SK-N-SH (cell line): Measurements from ENCODE around the gene KLF3. TPM values are rescaled to one million over a fixed set of nuclear protein-coding genes. Genes with fewer than 3 reads are reported as not detected.
A peak's percentile ranks its signal among the peaks of the same experiment; 100 is the strongest.

Experiments used
- CTCF ChIA-PET: fragments of 300-600, 350-600 bp; formaldehyde crosslinking; extraction: SDS; loops from one replicate; lab custom pipeline; 2021; lab: Yijun Ruan, JAX
- POLR2A ChIA-PET: fragments of 350-600 bp; sonication (Branson Sonifier 250); formaldehyde crosslinking; extraction: SDS; loops from one replicate; lab custom pipeline; 2020; ENCODE audit warnings: antibody characterized with exemption, inconsistent platforms; lab: Yijun Ruan, JAX
- DNase-seq: peaks from one replicate; pipeline ENCODE4 v3.0.0; 2012
- H2AFZ ChIP-seq: fragments of 200-600 bp; sonication (generic); 2 replicates; pipeline ENCODE4 v1.8.1; 2016; ENCODE audit warnings: antibody characterized with exemption, mild to moderate bottlenecking, low read depth
- H3F3A ChIP-seq: fragments of 200-600 bp; sonication (generic); replicated peaks from 2 replicates; pipeline ENCODE3; 2016; ENCODE audit warnings: antibody characterized with exemption, mild to moderate bottlenecking; ENCODE audit not compliant: insufficient read depth
- H3K27ac ChIP-seq, 2 experiments: fragments of 200-500 bp in 1 of 2; fragments of 200-600 bp in 1 of 2; sonication (Bioruptor generic) in 1 of 2; sonication (generic), shearing (Covaris generic) in 1 of 2; 2 replicates each; pipeline versions ENCODE4 v1.5.1 to v1.6.1; 2014 to 2016; ENCODE audit warnings: low read depth in 2 of 2, inconsistent platforms in 1 of 2, low read length in 1 of 2, mild to moderate bottlenecking in 1 of 2, mixed read lengths in 1 of 2
- H3K27me3 ChIP-seq: fragments of 200-600 bp; sonication (generic), shearing (Covaris generic); 2 replicates; pipeline ENCODE4 v1.6.1; 2016; ENCODE audit warnings: mixed run types; ENCODE audit not compliant: insufficient read depth
- H3K36me3 ChIP-seq, 2 experiments: fragments of 200-500 bp in 1 of 2; fragments of 200-600 bp in 1 of 2; sonication (Bioruptor generic) in 1 of 2; sonication (generic) in 1 of 2; replicated peaks in 1 of 2; 2 replicates each; pipeline versions ENCODE3 to v1.5.1; 2014 to 2016; ENCODE audit warnings: low read length in 1 of 2, mild to moderate bottlenecking in 1 of 2; ENCODE audit not compliant: insufficient read depth in 2 of 2, control insufficient read depth in 1 of 2
- H3K4me1 ChIP-seq, 2 experiments: fragments of 200-500 bp in 1 of 2; fragments of 200-600 bp in 1 of 2; sonication (Bioruptor generic) in 1 of 2; sonication (generic), shearing (Covaris generic) in 1 of 2; 2 replicates each; pipeline versions ENCODE4 v1.5.1 to v1.6.1; 2014 to 2016; ENCODE audit warnings: low read depth in 1 of 2, low read length in 1 of 2, mixed run types in 1 of 2; ENCODE audit not compliant: insufficient read depth in 2 of 2, control insufficient read depth in 1 of 2
- H3K4me2 ChIP-seq: fragments of 200-600 bp; sonication (generic), shearing (Covaris generic); 2 replicates; pipeline ENCODE4 v1.6.1; 2017; ENCODE audit warnings: mixed run types
- H3K4me3 ChIP-seq, 2 experiments: fragments of 200-500 bp in 1 of 2; fragments of 200-600 bp in 1 of 2; sonication (Bioruptor generic) in 1 of 2; sonication (generic), shearing (Covaris generic) in 1 of 2; 2 replicates each; pipeline versions ENCODE4 v1.5.1 to v1.8.1; 2014 to 2016; ENCODE audit warnings: low read depth in 2 of 2, inconsistent platforms in 1 of 2, low read length in 1 of 2, mild to moderate bottlenecking in 1 of 2, mixed read lengths in 1 of 2, moderate library complexity in 1 of 2
- H3K79me2 ChIP-seq: fragments of 200-600 bp; sonication (generic); 2 replicates; pipeline ENCODE4 v1.8.1; 2017; ENCODE audit warnings: mild to moderate bottlenecking; ENCODE audit not compliant: insufficient read depth
- H3K9ac ChIP-seq: fragments of 200-600 bp; sonication (generic); 2 replicates; pipeline ENCODE4 v1.6.1; 2017; ENCODE audit warnings: mixed run types
- H3K9me2 ChIP-seq: fragments of 200-600 bp; sonication (generic); 2 replicates; pipeline ENCODE4 v1.6.1; 2017; ENCODE audit warnings: mixed run types
- H3K9me3 ChIP-seq: fragments of 200-600 bp; sonication (generic); 2 replicates; pipeline ENCODE4 v1.6.1; 2017; ENCODE audit warnings: mixed run types, mild to moderate bottlenecking, moderate library complexity
- H4K20me1 ChIP-seq: fragments of 200-600 bp; sonication (generic); 2 replicates; pipeline ENCODE4 v1.6.1; 2017; ENCODE audit warnings: mild to moderate bottlenecking, mixed run types; ENCODE audit not compliant: insufficient read depth
- CHD2 ChIP-seq: fragments of 150-350 bp; IDR thresholded peaks from 2 replicates; pipeline ENCODE4 v1.6.1; 2018; ENCODE audit warnings: low read length; ENCODE audit not compliant: partially characterized antibody
- FOSL2 ChIP-seq: IDR thresholded peaks from 2 replicates; pipeline ENCODE4 v1.4.0; 2012; ENCODE audit warnings: low read depth, mild to moderate bottlenecking, moderate library complexity, borderline replicate concordance
- FOXJ3 ChIP-seq: sonication (generic); formaldehyde crosslinking; IDR thresholded peaks from 2 replicates; pipeline ENCODE4 v1.5.1; 2020; ENCODE audit warnings: mild to moderate bottlenecking, missing genetic modification reagents
- MXI1 ChIP-seq: IDR thresholded peaks from 2 replicates; pipeline ENCODE4 v1.6.1; 2012; ENCODE audit warnings: mild to moderate bottlenecking, low read depth, low read length, improper control_type of control experiment
- NFIC ChIP-seq: IDR thresholded peaks from 2 replicates; pipeline ENCODE4 v1.4.0; 2012; ENCODE audit warnings: borderline replicate concordance
- NRF1 ChIP-seq: IDR thresholded peaks from 2 replicates; pipeline ENCODE4 v1.6.1; 2012; ENCODE audit warnings: low read depth, mild to moderate bottlenecking, low read length
- POLR2AphosphoS5 ChIP-seq: IDR thresholded peaks from 2 replicates; pipeline ENCODE4 v1.6.1; 2012; ENCODE audit warnings: low read depth, low read length
- RAD21 ChIP-seq: IDR thresholded peaks from 2 replicates; pipeline ENCODE4 v1.6.1; 2012; ENCODE audit warnings: mild to moderate bottlenecking, low read length
- SIN3A ChIP-seq: IDR thresholded peaks from 2 replicates; pipeline ENCODE4 v1.6.1; 2012; ENCODE audit warnings: low read depth, mild to moderate bottlenecking, low read length, moderate library complexity, borderline replicate concordance
- WGBS: methylation state at CpG from one replicate; pipeline ENCODE4 v1.1.6; 2017; ENCODE audit warnings: low lambda C conversion rate; 5-methylcytosine and 5-hydroxymethylcytosine counted together
- polyA plus RNA-seq, 3 experiments: library from polyadenylated mRNA; depleted of rRNA; stranded (reverse); fragments of >200 nt; gene quantifications; 2 replicates each; pipeline ENCODE4 v1.2.3, GENCODE V29; 2012
- TF ChIP-seq, protein P1 (sequence below): IDR thresholded peaks from 2 replicates; pipeline ENCODE4 v1.4.0; 2012; ENCODE audit warnings: low read depth
- TF ChIP-seq, protein P2 (sequence below): IDR thresholded peaks from 2 replicates; pipeline ENCODE4 v1.6.1; 2012; ENCODE audit warnings: mild to moderate bottlenecking, low read depth, low read length, moderate library complexity
- TF ChIP-seq, protein P3 (sequence below): IDR thresholded peaks from 2 replicates; pipeline ENCODE4 v1.4.0; 2012; ENCODE audit warnings: low read depth, borderline replicate concordance
- TF ChIP-seq, protein P4 (sequence below): fragments of 150-350 bp; IDR thresholded peaks from 2 replicates; pipeline ENCODE4 v1.6.1; 2017; ENCODE audit warnings: antibody characterized with exemption, low read length, low read depth, borderline replicate concordance
- TF ChIP-seq, protein P5 (sequence below): IDR thresholded peaks from 2 replicates; pipeline ENCODE4 v1.4.0; 2012; ENCODE audit warnings: low read depth, borderline replicate concordance
- TF ChIP-seq, protein P6 (sequence below): IDR thresholded peaks from 2 replicates; pipeline ENCODE4; 2012

Gene KLF3
- 8.2 and 8.9 TPM in 2 replicates for polyA plus RNA-seq (2012; rRNA removed)
- 9.7 and 10.4 TPM in 2 replicates for polyA plus RNA-seq (2012; cell fraction: cytosol; rRNA removed)
- 6.0 and 11.1 TPM in 2 replicates for polyA plus RNA-seq (2012; cell fraction: nucleus; rRNA removed)

DNA sequence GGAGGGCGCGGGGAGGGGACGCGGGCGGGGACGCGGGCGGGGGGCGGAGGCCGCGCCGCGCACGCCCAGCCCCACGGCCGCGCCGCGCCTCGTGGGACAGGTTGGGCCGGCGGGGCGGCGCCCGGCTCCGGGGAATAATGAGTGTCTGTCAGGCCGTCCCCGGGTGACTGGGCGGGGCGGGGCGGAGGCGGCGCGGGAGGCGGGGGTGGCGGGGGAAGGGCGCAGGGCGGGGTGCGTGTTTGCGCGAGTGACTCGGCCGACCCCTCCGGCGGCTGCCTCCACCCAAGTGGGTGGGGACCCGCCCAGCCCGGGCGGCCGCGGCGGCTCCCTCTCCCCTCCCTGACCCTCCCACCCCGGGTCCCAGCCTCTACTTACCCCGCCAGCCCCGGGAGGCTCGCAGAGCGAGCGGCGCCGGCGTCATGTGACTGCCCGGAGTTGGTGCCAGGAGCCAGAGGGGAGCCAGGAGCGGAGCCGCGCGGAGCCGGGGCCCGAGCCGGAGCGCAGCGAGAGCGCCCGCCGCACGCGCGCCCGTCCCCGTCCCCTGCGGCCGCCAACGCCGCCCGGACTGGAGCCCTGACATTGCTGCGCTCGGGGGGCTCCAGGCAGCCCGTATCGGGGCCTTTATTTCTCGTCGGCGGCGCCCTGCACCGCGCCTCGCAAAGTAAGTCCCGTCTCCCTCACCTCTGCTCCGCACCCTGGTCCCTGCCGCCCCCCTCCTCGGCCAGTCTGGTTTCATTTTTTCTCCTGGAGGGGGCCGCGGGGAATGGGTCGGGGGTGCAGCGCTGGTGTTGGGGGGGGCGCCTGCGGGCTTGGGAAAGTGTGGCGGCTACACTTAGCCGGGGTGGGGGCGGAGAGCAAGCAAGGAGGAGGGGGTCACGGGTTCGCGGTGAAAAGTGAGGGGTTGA, at the start of gene KLF3:
TSS of gene KLF3 (plus strand) at position 399 of the 905 bp plus-strand sequence. CDS start 16,427 bp downstream, outside the sequence.
- CTCF ChIA-PET = interaction anchor here (1.4 kb wide), 1 partner anchor 344 kb away, joined by 5 read pairs; no protein-coding TSS in a partner anchor
- POLR2A ChIA-PET = no interaction called here

More for the DNA sequence above, at the start of gene KLF3:
- H2AFZ ChIP-seq = peak within 1 kb of the TSS; percentile 78
- WGBS = 0% methylated on average over 11 of the region's 110 CpGs
- no peaks in the 10 kb centered on the region for H3K9me3 ChIP-seq
- peak within 1 kb of the TSS; percentile 85 to 88 for H3K4me3 ChIP-seq
- TF ChIP-seq MXI1 (0 out of 2 replicates have a peak, but pooled peaks have one; percentile 23), POLR2AphosphoS5 (peak; percentile 60; the same call in 1 of the 2 replicates), SIN3A (no peak), NRF1 (0 out of 2 replicates have a peak, but pooled peaks have one; percentile 11), CHD2 (no peak), FOSL2 (no peak), FOXJ3 (CRISPR knock-in tag) (peak; percentile 24; the same call in 1 of the 2 replicates), NFIC (no peak), RAD21 (no peak)
- TF ChIP-seq, protein P1, sequence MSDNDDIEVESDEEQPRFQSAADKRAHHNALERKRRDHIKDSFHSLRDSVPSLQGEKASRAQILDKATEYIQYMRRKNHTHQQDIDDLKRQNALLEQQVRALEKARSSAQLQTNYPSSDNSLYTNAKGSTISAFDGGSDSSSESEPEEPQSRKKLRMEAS = 0 out of 2 replicates have a peak, but pooled peaks have one; percentile 25
- TF ChIP-seq, protein P2, sequence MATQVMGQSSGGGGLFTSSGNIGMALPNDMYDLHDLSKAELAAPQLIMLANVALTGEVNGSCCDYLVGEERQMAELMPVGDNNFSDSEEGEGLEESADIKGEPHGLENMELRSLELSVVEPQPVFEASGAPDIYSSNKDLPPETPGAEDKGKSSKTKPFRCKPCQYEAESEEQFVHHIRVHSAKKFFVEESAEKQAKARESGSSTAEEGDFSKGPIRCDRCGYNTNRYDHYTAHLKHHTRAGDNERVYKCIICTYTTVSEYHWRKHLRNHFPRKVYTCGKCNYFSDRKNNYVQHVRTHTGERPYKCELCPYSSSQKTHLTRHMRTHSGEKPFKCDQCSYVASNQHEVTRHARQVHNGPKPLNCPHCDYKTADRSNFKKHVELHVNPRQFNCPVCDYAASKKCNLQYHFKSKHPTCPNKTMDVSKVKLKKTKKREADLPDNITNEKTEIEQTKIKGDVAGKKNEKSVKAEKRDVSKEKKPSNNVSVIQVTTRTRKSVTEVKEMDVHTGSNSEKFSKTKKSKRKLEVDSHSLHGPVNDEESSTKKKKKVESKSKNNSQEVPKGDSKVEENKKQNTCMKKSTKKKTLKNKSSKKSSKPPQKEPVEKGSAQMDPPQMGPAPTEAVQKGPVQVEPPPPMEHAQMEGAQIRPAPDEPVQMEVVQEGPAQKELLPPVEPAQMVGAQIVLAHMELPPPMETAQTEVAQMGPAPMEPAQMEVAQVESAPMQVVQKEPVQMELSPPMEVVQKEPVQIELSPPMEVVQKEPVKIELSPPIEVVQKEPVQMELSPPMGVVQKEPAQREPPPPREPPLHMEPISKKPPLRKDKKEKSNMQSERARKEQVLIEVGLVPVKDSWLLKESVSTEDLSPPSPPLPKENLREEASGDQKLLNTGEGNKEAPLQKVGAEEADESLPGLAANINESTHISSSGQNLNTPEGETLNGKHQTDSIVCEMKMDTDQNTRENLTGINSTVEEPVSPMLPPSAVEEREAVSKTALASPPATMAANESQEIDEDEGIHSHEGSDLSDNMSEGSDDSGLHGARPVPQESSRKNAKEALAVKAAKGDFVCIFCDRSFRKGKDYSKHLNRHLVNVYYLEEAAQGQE = 0 out of 2 replicates have a peak, but pooled peaks have one; percentile 9
- TF ChIP-seq, protein P3, sequence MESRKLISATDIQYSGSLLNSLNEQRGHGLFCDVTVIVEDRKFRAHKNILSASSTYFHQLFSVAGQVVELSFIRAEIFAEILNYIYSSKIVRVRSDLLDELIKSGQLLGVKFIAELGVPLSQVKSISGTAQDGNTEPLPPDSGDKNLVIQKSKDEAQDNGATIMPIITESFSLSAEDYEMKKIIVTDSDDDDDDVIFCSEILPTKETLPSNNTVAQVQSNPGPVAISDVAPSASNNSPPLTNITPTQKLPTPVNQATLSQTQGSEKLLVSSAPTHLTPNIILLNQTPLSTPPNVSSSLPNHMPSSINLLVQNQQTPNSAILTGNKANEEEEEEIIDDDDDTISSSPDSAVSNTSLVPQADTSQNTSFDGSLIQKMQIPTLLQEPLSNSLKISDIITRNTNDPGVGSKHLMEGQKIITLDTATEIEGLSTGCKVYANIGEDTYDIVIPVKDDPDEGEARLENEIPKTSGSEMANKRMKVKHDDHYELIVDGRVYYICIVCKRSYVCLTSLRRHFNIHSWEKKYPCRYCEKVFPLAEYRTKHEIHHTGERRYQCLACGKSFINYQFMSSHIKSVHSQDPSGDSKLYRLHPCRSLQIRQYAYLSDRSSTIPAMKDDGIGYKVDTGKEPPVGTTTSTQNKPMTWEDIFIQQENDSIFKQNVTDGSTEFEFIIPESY = no peak
- TF ChIP-seq, protein P4, sequence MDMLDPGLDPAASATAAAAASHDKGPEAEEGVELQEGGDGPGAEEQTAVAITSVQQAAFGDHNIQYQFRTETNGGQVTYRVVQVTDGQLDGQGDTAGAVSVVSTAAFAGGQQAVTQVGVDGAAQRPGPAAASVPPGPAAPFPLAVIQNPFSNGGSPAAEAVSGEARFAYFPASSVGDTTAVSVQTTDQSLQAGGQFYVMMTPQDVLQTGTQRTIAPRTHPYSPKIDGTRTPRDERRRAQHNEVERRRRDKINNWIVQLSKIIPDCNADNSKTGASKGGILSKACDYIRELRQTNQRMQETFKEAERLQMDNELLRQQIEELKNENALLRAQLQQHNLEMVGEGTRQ = peak; percentile 24; the same call in 1 of the 2 replicates
- TF ChIP-seq, protein P5, sequence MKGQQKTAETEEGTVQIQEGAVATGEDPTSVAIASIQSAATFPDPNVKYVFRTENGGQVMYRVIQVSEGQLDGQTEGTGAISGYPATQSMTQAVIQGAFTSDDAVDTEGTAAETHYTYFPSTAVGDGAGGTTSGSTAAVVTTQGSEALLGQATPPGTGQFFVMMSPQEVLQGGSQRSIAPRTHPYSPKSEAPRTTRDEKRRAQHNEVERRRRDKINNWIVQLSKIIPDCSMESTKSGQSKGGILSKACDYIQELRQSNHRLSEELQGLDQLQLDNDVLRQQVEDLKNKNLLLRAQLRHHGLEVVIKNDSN = peak; percentile 82
- TF ChIP-seq, protein P6, sequence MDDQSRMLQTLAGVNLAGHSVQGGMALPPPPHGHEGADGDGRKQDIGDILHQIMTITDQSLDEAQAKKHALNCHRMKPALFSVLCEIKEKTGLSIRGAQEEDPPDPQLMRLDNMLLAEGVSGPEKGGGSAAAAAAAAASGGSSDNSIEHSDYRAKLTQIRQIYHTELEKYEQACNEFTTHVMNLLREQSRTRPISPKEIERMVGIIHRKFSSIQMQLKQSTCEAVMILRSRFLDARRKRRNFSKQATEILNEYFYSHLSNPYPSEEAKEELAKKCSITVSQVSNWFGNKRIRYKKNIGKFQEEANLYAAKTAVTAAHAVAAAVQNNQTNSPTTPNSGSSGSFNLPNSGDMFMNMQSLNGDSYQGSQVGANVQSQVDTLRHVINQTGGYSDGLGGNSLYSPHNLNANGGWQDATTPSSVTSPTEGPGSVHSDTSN = peak; percentile 5; the same call in 1 of the 2 replicates
- no peaks in the 10 kb centered on the region for H3K9me2 ChIP-seq
- peak within 1 kb of the TSS; percentile 91 for H3K4me2 ChIP-seq
- H3F3A ChIP-seq = peaks cover 18% of the 10 kb centered on the region
- peaks cover 0 to 3% of the 10 kb centered on the region in 2 experiments for H3K36me3 ChIP-seq
- peak within 1 kb of the TSS; percentile 97 to 99 for H3K27ac ChIP-seq
- H3K9ac ChIP-seq = peak within 1 kb of the TSS; percentile 97
- H3K4me1 ChIP-seq = peaks cover 15 to 29% of the 10 kb centered on the region in 2 experiments; a peak in 3 of 4 replicates
- H4K20me1 ChIP-seq = peaks cover 1% of the 10 kb centered on the region; the same call in 1 of the 2 replicates
- peak; percentile 94 for DNase-seq
- H3K27me3 ChIP-seq = no peaks in the 10 kb centered on the region
- H3K79me2 ChIP-seq = peaks cover 64% of the 10 kb centered on the region
